ENCODE results near the gene ACSM2B. TPM values are rescaled to one million over a fixed set of nuclear protein-coding genes. Genes with fewer than 3 reads are reported as not detected.
"Not testable (repeated sequence)": the region's sequence is repeated elsewhere in the genome, so short reads cannot be mapped to it uniquely, and the experiment has no call there.

ACSM2B gene
- polyA plus RNA-seq, 1 donor from 2014 or later = not detected

- H3K27me3 ChIP-seq (ENCODE audit: insufficient read depth, low read depth, low read length) = no peaks in the 10 kb centered on the region
- no peaks in the 10 kb centered on the region for H3K36me3 ChIP-seq (ENCODE audit: insufficient read depth, low read length)
- H3K9me3 ChIP-seq (ENCODE audit: low read length) = no peaks in the 10 kb centered on the region
- H2AFZ ChIP-seq (ENCODE audit: low read depth, low read length) = no peak overlapping the region
- H4K20me1 ChIP-seq (ENCODE audit: insufficient read depth) = no peaks in the 10 kb centered on the region
- H3K4me2 ChIP-seq (ENCODE audit: low read length) = no peak overlapping the region
- H3K79me2 ChIP-seq (replicated peaks; ENCODE audit: insufficient read depth, low read length) = no peaks in the 10 kb centered on the region
- H3K9me2 ChIP-seq (ENCODE audit: insufficient read depth, low read length) = no peaks in the 10 kb centered on the region
- TF ChIP-seq RAD21 (conservative IDR thresholded peaks at IDR 0.05) = no peak
- TF ChIP-seq SMC3 (conservative IDR thresholded peaks at IDR 0.05; ENCODE audit: poor library complexity) = no peak
- no peak for TF ChIP-seq EZH2 (IDR thresholded peaks at IDR 0.05; ENCODE audit: borderline replicate concordance, insufficient read depth, low read length, poor library complexity, severe bottlenecking)
- no peak overlapping the region for H3K27ac ChIP-seq (ENCODE audit: low read length)
- H3K4me3 ChIP-seq (ENCODE audit: low read length) = no peak overlapping the region
- H3K9ac ChIP-seq (ENCODE audit: low read length) = no peak overlapping the region
- no peaks in the 10 kb centered on the region for H3F3A ChIP-seq (ENCODE audit: insufficient read depth, low read length, poor library complexity, severe bottlenecking)
Measured at GRCh38 chr16:20538687-20539086, 37.5 kb downstream of the ACSM2B start.

- Histone ChIP-seq H3K27ac (ENCODE audit: low read length) (no peak overlapping the region), H3K27me3 (ENCODE audit: insufficient read depth, low read depth, low read length) (no peaks in the 10 kb centered on the region), H3K4me2 (ENCODE audit: low read length) (no peak overlapping the region), H3K4me3 (ENCODE audit: low read length) (no peak overlapping the region), H3K9me3 (ENCODE audit: low read length) (no peaks in the 10 kb centered on the region), H3K36me3 (ENCODE audit: insufficient read depth, low read length) (no peaks in the 10 kb centered on the region), H4K20me1 (ENCODE audit: insufficient read depth) (no peaks in the 10 kb centered on the region), H2AFZ (ENCODE audit: low read depth, low read length) (no peak overlapping the region), H3K9ac (ENCODE audit: low read length) (no peak overlapping the region), H3K79me2 (replicated peaks; ENCODE audit: insufficient read depth, low read length) (no peaks in the 10 kb centered on the region), H3K9me2 (ENCODE audit: insufficient read depth, low read length) (no peaks in the 10 kb centered on the region), H3F3A (ENCODE audit: insufficient read depth, low read length, poor library complexity, severe bottlenecking) (no peaks in the 10 kb centered on the region)
- TF ChIP-seq REST (IDR thresholded peaks at IDR 0.05; ENCODE audit: borderline replicate concordance) = no peak
- no peak for TF ChIP-seq TAF1 (IDR thresholded peaks at IDR 0.05; ENCODE audit: low read depth)
Measured at GRCh38 chr16:20538181-20538580, 38.0 kb downstream of the ACSM2B start.

- H4K20me1 ChIP-seq (ENCODE audit: insufficient read depth); H3K9me3 ChIP-seq (ENCODE audit: low read length); H3K4me3 ChIP-seq (ENCODE audit: low read length); H3K36me3 ChIP-seq (ENCODE audit: insufficient read depth, low read length); H2AFZ ChIP-seq (ENCODE audit: low read depth, low read length); H3K4me2 ChIP-seq (ENCODE audit: low read length); H3K79me2 ChIP-seq (replicated peaks; ENCODE audit: insufficient read depth, low read length); H3K9me2 ChIP-seq (ENCODE audit: insufficient read depth, low read length); H3K27me3 ChIP-seq (ENCODE audit: insufficient read depth, low read depth, low read length); H3F3A ChIP-seq (ENCODE audit: insufficient read depth, low read length, poor library complexity, severe bottlenecking); H3K9ac ChIP-seq (ENCODE audit: low read length); H3K27ac ChIP-seq (ENCODE audit: low read length): not testable (repeated sequence)
Measured at GRCh38 chr16:20536669-20537068, 39.5 kb downstream of the ACSM2B start.

GRCh38 chr16:20532284-20532792, 43.8 kb downstream of the ACSM2B start:
- H3K4me2 ChIP-seq (ENCODE audit: low read length); H3K9ac ChIP-seq (ENCODE audit: low read length); H2AFZ ChIP-seq (ENCODE audit: low read depth, low read length); H3K27ac ChIP-seq (ENCODE audit: low read length); H3K9me2 ChIP-seq (ENCODE audit: insufficient read depth, low read length); H3K9me3 ChIP-seq (ENCODE audit: low read length); H3K79me2 ChIP-seq (replicated peaks; ENCODE audit: insufficient read depth, low read length); H3F3A ChIP-seq (ENCODE audit: insufficient read depth, low read length, poor library complexity, severe bottlenecking); H4K20me1 ChIP-seq (ENCODE audit: insufficient read depth); H3K36me3 ChIP-seq (ENCODE audit: insufficient read depth, low read length); H3K27me3 ChIP-seq (ENCODE audit: insufficient read depth, low read depth, low read length); H3K4me3 ChIP-seq (ENCODE audit: low read length): not testable (repeated sequence)

GRCh38 chr16:20531795-20532194, 44.4 kb downstream of the ACSM2B start:
- H3K9me2 ChIP-seq (ENCODE audit: insufficient read depth, low read length); H3K4me2 ChIP-seq (ENCODE audit: low read length); H4K20me1 ChIP-seq (ENCODE audit: insufficient read depth); H3F3A ChIP-seq (ENCODE audit: insufficient read depth, low read length, poor library complexity, severe bottlenecking); H3K9me3 ChIP-seq (ENCODE audit: low read length); H3K27ac ChIP-seq (ENCODE audit: low read length); H3K4me3 ChIP-seq (ENCODE audit: low read length); H3K9ac ChIP-seq (ENCODE audit: low read length); H3K27me3 ChIP-seq (ENCODE audit: insufficient read depth, low read depth, low read length); H3K79me2 ChIP-seq (replicated peaks; ENCODE audit: insufficient read depth, low read length); H2AFZ ChIP-seq (ENCODE audit: low read depth, low read length); H3K36me3 ChIP-seq (ENCODE audit: insufficient read depth, low read length): not testable (repeated sequence)
